Lung (tissue), 12 donors: ENCODE results near the gene EIF2D. TPM values are rescaled to one million over a fixed set of nuclear protein-coding genes. Genes with fewer than 3 reads are reported as not detected.

Experiments
- ATAC-seq: fragments of 200-7000 bp; cut with Tn5 transposase; one replicate; pipeline ENCODE4 v1.9.1; 2020; ENCODE audit warnings: moderate number of reproducible peaks; ENCODE audit not compliant: insufficient read depth, low FRiP score
- DNase-seq, 3 donors: peaks; one replicate each; pipeline ENCODE4 v3.0.0-alpha.2; 2013 to 2017
- H3K27ac ChIP-seq, 2 donors: one replicate each; pipeline ENCODE4 v1.5.1; 2013; ENCODE audit warnings: mild to moderate bottlenecking in 2 of 2, moderate library complexity in 2 of 2, control low read depth in 1 of 2, inconsistent platforms in 1 of 2, low read depth in 1 of 2, low read length in 1 of 2
- H3K27me3 ChIP-seq, 3 donors: one replicate each; pipeline ENCODE4 v1.5.1; 2013; ENCODE audit warnings: low read length in 2 of 3; ENCODE audit not compliant: control insufficient read depth in 3 of 3, insufficient read depth in 3 of 3
- H3K36me3 ChIP-seq, 4 donors: one replicate each; pipeline ENCODE4 v1.5.1; 2013; ENCODE audit warnings: low read length in 4 of 4, mild to moderate bottlenecking in 1 of 4, moderate library complexity in 1 of 4; ENCODE audit not compliant: control insufficient read depth in 4 of 4, insufficient read depth in 4 of 4
- H3K4me1 ChIP-seq, 5 donors: one replicate each; pipeline ENCODE4 v1.5.1; 2013; ENCODE audit warnings: low read length in 5 of 5, mild to moderate bottlenecking in 2 of 5, moderate library complexity in 1 of 5; ENCODE audit not compliant: control insufficient read depth in 5 of 5, insufficient read depth in 5 of 5
- H3K4me3 ChIP-seq: one replicate; pipeline ENCODE4 v1.5.1; 2013; ENCODE audit warnings: mild to moderate bottlenecking, control low read depth, moderate library complexity
- H3K9ac ChIP-seq, 2 donors: one replicate each; pipeline ENCODE4 v1.5.1; 2013; ENCODE audit warnings: low read length in 2 of 2, control low read depth in 1 of 2; ENCODE audit not compliant: insufficient read depth in 1 of 2
- H3K9me3 ChIP-seq, 4 donors: one replicate each; pipeline ENCODE4 v1.5.1; 2013; ENCODE audit warnings: low read length in 3 of 4, mild to moderate bottlenecking in 1 of 4, moderate library complexity in 1 of 4; ENCODE audit not compliant: control insufficient read depth in 4 of 4, insufficient read depth in 3 of 4
- CTCF ChIP-seq: IDR thresholded peaks from 2 replicates; pipeline ENCODE4 v1.5.1; 2012; ENCODE audit warnings: mild to moderate bottlenecking; ENCODE audit errors: control extremely low read depth, extremely low read depth
- WGBS, 2 donors: extraction: QIAGEN DNeasy Blood & Tissue Kit; methylation state at CpG; one replicate each; pipeline ENCODE4 v1.1.7; 2013; 5-methylcytosine and 5-hydroxymethylcytosine counted together
- polyA plus RNA-seq, 2 donors: library from polyadenylated mRNA; stranded (reverse); fragments of 200-250 nt; gene quantifications; one replicate each; pipeline ENCODE4 v1.2.1, GENCODE V29; 2013
- total RNA-seq, 2 donors: library from RNA; depleted of rRNA in 1 of 2; stranded (reverse); fragments of >200 nt in 1 of 2; gene quantifications; one replicate each; pipeline ENCODE4 v1.2.1, GENCODE V29; 2014 to 2021
- donor health status: control.
- donor health status: control.
- donor health status: Bipolar disorder and iron deficiency.
- donor health status: healthy.
- donor health status: DM: yes; HTN: yes; CAD: no.

The EIF2D gene
- total and polyA plus RNA-seq, 4 donors = 27.7 to 78.9 (median 43.2) TPM

GRCh38 chr1:206649261-206649921, 37.1 kb upstream of the EIF2D start:
- ATAC-seq (no peak), DNase-seq (no peak)
- H3K27me3 ChIP-seq = no peaks in the 10 kb centered on the region
- H3K27ac ChIP-seq = peak overlapping the region in 1 of 2 donors; percentile 53
- H3K9me3 ChIP-seq = no peaks in the 10 kb centered on the region
- H3K36me3 ChIP-seq = peaks cover 0 to 19% (median 6%) of the 10 kb centered on the region in 4 donors
- H3K9ac ChIP-seq = no peak overlapping the region
- H3K4me3 ChIP-seq = no peak overlapping the region
- TF ChIP-seq CTCF = no peak
- H3K4me1 ChIP-seq = peaks cover 0 to 9% (median 0%) of the 10 kb centered on the region in 5 donors
- 85 to 89% methylated on average over 5 of the region's 5 CpGs for WGBS, 2 donors

GRCh38 chr1:206647224-206647623, 35.0 kb upstream of the EIF2D start:
- no peaks in the 10 kb centered on the region for H3K9me3 ChIP-seq
- H3K4me1 ChIP-seq = peaks cover 0 to 6% (median 0%) of the 10 kb centered on the region in 5 donors
- no peak for TF ChIP-seq CTCF
- ATAC-seq (no peak), DNase-seq (no peak)
- H3K4me3 ChIP-seq = no peak overlapping the region
- no peak overlapping the region for H3K9ac ChIP-seq
- H3K36me3 ChIP-seq = peaks cover 0 to 19% (median 6%) of the 10 kb centered on the region in 4 donors
- H3K27me3 ChIP-seq = no peaks in the 10 kb centered on the region
- no peak overlapping the region for H3K27ac ChIP-seq

- DNase-seq (no peak), ATAC-seq (no peak)
- H3K4me1 ChIP-seq = peaks cover 0 to 6% (median 0%) of the 10 kb centered on the region in 5 donors
- H3K9ac ChIP-seq = no peak overlapping the region
- no peak overlapping the region for H3K4me3 ChIP-seq
- peaks cover 0 to 19% (median 6%) of the 10 kb centered on the region in 4 donors for H3K36me3 ChIP-seq
- no peaks in the 10 kb centered on the region for H3K9me3 ChIP-seq
- 79 to 92% methylated on average over 1 of the region's 1 CpG for WGBS, 2 donors
- no peak for TF ChIP-seq CTCF
- no peaks in the 10 kb centered on the region for H3K27me3 ChIP-seq
- H3K27ac ChIP-seq = no peak overlapping the region
These were observed 34.2 kb upstream of the EIF2D start for GRCh38 chr1:206646504-206646903.
